B cell (primary cell): ENCODE measurements around the gene RNU5B-1.

Experiments used
- CTCF ChIP-seq: fragments of 200-600 bp; IDR thresholded peaks from one replicate; pipeline ENCODE4 v1.8.0; 2022; ENCODE audit warnings: antibody characterized with exemption, mild to moderate bottlenecking
- EZH2 ChIP-seq: IDR thresholded peaks from 2 replicates; pipeline ENCODE4 v1.6.1; 2012; ENCODE audit warnings: borderline replicate concordance, low read depth, mild to moderate bottlenecking, moderate library complexity, low read length; ENCODE audit not compliant: insufficient read depth, poor library complexity, severe bottlenecking

DNA sequence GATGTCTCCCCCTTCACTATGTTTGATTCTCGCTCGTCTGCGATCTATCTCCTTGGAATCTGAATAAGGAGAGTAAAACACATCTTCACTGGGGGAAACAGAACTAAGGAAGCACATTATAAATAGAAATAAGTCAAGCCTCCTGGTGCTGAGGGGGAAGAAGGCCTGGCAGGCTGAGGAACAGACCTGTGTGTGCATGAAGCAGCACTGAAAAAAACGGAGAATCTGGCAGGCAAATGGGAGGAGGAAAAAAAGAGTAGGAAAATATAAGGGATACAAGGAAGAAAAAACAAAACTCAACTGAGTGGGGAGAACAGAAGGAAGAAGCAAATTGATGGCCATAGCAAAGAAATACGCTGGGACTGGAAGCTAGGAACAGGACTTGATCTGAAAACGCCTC is 43.5 kb upstream of the RNU5B-1 start:
- TF ChIP-seq EZH2: no peak
- TF ChIP-seq CTCF: no peak
